Stromal cell of bone marrow (primary cell): Measurements from ENCODE around the gene CFC1.
"Not testable (repeated sequence)": the region's sequence is repeated elsewhere in the genome, so short reads cannot be mapped to it uniquely, and the experiment has no call there.

Source experiments
- DNase-seq: peaks from one replicate; pipeline ENCODE4 v3.0.0-alpha.2; 2012; ENCODE audit warnings: low read depth

Gene CFC1

GRCh38 chr2:130583582-130583981, 15.8 kb downstream of the CFC1 start:
- DNase-seq = not testable (repeated sequence)

GRCh38 chr2:130582970-130583369, 16.4 kb downstream of the CFC1 start:
- not testable (repeated sequence) for DNase-seq

GRCh38 chr2:130581491-130581890, 17.9 kb downstream of the CFC1 start:
- DNase-seq = not testable (repeated sequence)

- not testable (repeated sequence) for DNase-seq
Measured at GRCh38 chr2:130579121-130579520, 20.3 kb downstream of the CFC1 start.

- DNase-seq = not testable (repeated sequence)
Measured at GRCh38 chr2:130577559-130577958, 21.8 kb downstream of the CFC1 start.

- DNase-seq = not testable (repeated sequence)
Measured at GRCh38 chr2:130576209-130576784, 23.1 kb downstream of the CFC1 start.

- DNase-seq = not testable (repeated sequence)
Measured at GRCh38 chr2:130574230-130574629, 25.1 kb downstream of the CFC1 start.

GRCh38 chr2:130571929-130572328, 27.4 kb downstream of the CFC1 start:
- DNase-seq = not testable (repeated sequence)

- not testable (repeated sequence) for DNase-seq
Measured at GRCh38 chr2:130566165-130566564, 33.2 kb downstream of the CFC1 start.

GRCh38 chr2:130556441-130556840, 42.9 kb downstream of the CFC1 start:
- not testable (repeated sequence) for DNase-seq

- not testable (repeated sequence) for DNase-seq
Measured at GRCh38 chr2:130554178-130554577, 45.2 kb downstream of the CFC1 start.

GRCh38 chr2:130549475-130549874, 49.9 kb downstream of the CFC1 start:
- not testable (repeated sequence) for DNase-seq

GRCh38 chr2:130548418-130548817, 51.0 kb downstream of the CFC1 start:
- not testable (repeated sequence) for DNase-seq

- DNase-seq = not testable (repeated sequence)
Measured at GRCh38 chr2:130544978-130545377, 54.4 kb downstream of the CFC1 start.

- DNase-seq = not testable (repeated sequence)
Measured at GRCh38 chr2:130543785-130544528, 55.4 kb downstream of the CFC1 start.

- DNase-seq = not testable (repeated sequence)
Measured at GRCh38 chr2:130542789-130543188, 56.6 kb downstream of the CFC1 start.
